T-helper 1 cell treated with Interleukin-12 subunit alpha and Interleukin-12 subunit beta and Interleukin-4 antibody, amounts not matched to agents 30 μg/mL and 1 μg/mL, for 36 hours (primary cell): Measurements from ENCODE around the gene ALDH16A1.
A peak's percentile ranks its signal among the peaks of the same experiment; 100 is the strongest.
"Not testable (repeated sequence)": the region's sequence is repeated elsewhere in the genome, so short reads cannot be mapped to it uniquely, and the experiment has no call there.

ENCODE experiments used
- H3K27ac Mint-ChIP-seq: one replicate; pipeline ENCODE4 v1.8.0; 2021; ENCODE audit warnings: mild to moderate bottlenecking, mixed read lengths
- H3K27me3 Mint-ChIP-seq: one replicate; pipeline ENCODE4 v1.8.0; 2021; ENCODE audit warnings: low read depth, mixed read lengths
- H3K36me3 Mint-ChIP-seq: one replicate; pipeline ENCODE4 v1.8.0; 2021; ENCODE audit warnings: low read depth, mixed read lengths
- H3K4me1 Mint-ChIP-seq: one replicate; pipeline ENCODE4 v1.8.0; 2021; ENCODE audit warnings: low read depth, mixed read lengths
- H3K4me3 Mint-ChIP-seq: one replicate; pipeline ENCODE4 v1.8.0; 2021; ENCODE audit warnings: mild to moderate bottlenecking, moderate library complexity, mixed read lengths
- H3K9me3 Mint-ChIP-seq: one replicate; pipeline ENCODE4 v1.8.0; 2021; ENCODE audit warnings: mixed read lengths

Gene ALDH16A1

DNA sequence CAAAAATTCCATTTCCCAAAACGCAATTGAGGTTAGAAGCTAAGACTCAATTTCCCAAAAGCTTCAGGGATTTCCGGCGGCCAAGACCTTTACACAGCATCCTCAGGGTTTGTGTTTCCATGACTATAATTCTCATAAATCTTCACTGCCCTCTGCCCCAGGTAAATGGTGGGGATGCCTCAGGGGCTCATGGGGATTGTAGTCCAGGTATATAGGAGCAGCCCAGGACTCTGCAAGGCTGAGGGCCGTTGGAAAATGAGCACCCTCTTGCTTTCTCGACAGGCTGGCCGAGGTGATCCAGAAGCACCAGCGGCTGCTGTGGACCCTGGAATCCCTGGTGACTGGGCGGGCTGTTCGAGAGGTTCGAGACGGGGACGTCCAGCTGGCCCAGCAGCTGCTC, 6.4 kb downstream of the ALDH16A1 start:
- Mint-ChIP-seq H3K9me3 (no peaks in the 10 kb centered on the region), H3K36me3 (peaks cover 9% of the 10 kb centered on the region), H3K4me1 (peaks cover 6% of the 10 kb centered on the region), H3K27me3 (no peaks in the 10 kb centered on the region), H3K4me3 (no peak overlapping the region), H3K27ac (no peak overlapping the region)

DNA sequence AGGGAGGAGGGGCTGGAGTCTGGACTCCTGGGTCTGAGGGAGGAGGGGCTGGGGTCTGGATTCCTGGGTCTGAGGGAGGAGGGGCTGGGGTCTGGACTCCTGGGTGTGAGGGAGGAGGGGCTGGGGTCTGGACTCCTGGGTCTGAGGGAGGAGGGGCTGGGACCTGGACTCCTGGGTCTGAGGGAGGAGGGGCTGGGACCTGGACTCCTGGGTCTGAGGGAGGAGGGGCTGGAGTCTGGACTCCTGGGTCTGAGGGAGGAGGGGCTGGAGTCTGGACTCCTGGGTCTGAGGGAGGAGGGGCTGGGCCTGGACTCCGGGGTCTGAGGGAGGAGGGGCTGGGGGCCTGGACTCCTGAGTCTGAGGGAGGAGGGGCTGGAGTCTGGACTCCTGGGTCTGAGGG, 8.1 kb downstream of the ALDH16A1 start:
- H3K36me3 Mint-ChIP-seq: not testable (repeated sequence)

DNA sequence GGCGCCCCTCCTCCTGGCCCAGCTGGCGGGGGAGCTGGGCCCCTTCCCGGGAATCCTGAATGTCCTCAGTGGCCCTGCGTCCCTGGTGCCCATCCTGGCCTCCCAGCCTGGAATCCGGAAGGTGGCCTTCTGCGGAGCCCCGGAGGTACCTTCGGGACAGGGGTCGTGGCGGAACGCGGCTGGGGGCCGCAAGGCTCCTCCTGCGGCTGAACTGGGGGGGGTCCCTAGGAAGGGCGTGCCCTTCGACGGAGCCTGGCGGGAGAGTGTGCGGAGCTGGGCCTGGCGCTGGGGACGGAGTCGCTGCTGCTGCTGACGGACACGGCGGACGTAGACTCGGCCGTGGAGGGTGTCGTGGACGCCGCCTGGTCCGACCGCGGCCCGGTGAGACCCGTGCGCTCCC, 8.6 kb downstream of the ALDH16A1 start:
- peaks cover 2% of the 10 kb centered on the region for H3K4me1 Mint-ChIP-seq
- no peaks in the 10 kb centered on the region for H3K9me3 Mint-ChIP-seq
- peaks cover 9% of the 10 kb centered on the region for H3K36me3 Mint-ChIP-seq
- no peaks in the 10 kb centered on the region for H3K27me3 Mint-ChIP-seq
- H3K27ac Mint-ChIP-seq: no peak overlapping the region
- H3K4me3 Mint-ChIP-seq: no peak overlapping the region

More for the DNA sequence above, 8.1 kb downstream of the ALDH16A1 start:
- H3K27ac Mint-ChIP-seq, H3K27me3 Mint-ChIP-seq, H3K4me1 Mint-ChIP-seq, H3K9me3 Mint-ChIP-seq, H3K4me3 Mint-ChIP-seq: not testable (repeated sequence)

DNA sequence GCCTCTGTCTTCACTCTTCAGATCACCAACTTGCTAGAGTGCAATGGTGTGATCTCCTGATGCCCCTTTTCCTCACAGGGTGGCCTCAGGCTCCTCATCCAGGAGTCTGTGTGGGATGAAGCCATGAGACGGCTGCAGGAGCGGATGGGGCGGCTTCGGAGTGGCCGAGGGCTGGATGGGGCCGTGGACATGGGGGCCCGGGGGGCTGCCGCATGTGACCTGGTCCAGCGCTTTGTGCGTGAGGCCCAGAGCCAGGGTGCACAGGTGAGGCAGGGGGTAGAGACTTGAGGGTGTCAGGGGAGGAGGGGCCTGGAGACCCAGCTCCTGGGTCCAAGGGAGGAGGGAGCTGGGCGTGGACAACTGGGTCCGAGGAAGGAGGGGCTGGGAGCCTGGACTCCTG, 9.5 kb downstream of the ALDH16A1 start:
- Mint-ChIP-seq H3K4me1 (no peaks in the 10 kb centered on the region), H3K36me3 (peaks cover 6% of the 10 kb centered on the region), H3K4me3 (no peak overlapping the region), H3K9me3 (no peaks in the 10 kb centered on the region), H3K27ac (no peak overlapping the region), H3K27me3 (no peaks in the 10 kb centered on the region)

DNA sequence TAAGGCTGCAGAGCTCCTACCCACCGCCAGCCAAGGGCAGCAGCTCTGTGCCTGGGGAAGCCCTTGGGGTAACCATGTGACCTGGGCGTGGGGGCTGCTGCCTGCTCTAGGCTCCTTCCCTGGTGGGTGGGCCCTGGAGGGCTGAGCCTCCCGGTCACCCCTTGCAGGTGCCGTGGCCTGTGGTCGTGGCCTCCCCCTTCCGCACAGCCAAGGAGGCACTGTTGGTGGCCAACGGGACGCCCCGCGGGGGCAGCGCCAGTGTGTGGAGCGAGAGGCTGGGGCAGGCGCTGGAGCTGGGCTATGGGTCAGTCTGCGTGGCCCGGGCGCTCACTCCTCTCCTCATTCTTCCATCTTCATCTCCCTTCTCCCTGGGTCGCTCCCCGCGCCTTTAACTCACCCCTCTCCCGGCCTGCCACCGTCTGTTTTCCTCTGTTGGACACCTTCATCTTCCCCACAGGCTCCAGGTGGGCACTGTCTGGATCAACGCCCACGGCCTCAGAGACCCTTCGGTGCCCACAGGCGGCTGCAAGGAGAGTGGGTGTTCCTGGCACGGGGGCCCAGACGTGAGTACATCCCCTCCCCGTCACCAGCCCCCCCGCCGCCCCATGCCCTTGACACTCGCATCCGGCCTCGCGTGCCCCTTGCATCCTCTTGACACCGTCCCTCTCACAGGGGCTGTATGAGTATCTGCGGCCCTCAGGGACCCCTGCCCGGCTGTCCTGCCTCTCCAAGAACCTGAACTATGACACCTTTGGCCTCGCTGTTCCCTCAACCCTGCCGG, 11.1 kb downstream of the ALDH16A1 start:
- H3K36me3 Mint-ChIP-seq: peaks cover 9% of the 10 kb centered on the region
- H3K4me1 Mint-ChIP-seq: peaks cover 5% of the 10 kb centered on the region
- H3K4me3 Mint-ChIP-seq: no peak overlapping the region
- no peaks in the 10 kb centered on the region for H3K27me3 Mint-ChIP-seq
- no peaks in the 10 kb centered on the region for H3K9me3 Mint-ChIP-seq
- peak overlapping the region; percentile 52 for H3K27ac Mint-ChIP-seq

DNA sequence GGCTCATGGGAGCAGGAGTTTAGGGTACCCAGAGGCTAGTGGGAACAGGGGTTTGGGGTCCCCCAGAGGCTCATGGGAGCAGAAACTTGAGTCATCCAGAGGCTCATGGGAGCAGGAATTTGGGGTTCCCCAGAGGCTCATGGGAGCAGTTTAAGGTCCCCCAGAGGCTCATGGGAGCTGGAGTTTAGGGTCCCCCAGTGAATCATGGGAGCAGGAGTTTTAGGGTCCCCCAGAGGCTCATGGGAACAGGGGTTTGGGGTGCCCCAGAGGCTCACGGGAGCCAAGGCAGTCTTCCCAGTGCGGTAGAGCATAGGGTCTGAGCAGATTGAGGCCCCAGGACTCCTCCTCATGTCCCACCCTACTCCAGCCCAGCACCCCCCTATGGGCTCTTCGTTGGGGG, 12.3 kb downstream of the ALDH16A1 start:
- peak overlapping the region; percentile 31 for H3K27ac Mint-ChIP-seq
- no peaks in the 10 kb centered on the region for H3K9me3 Mint-ChIP-seq
- no peaks in the 10 kb centered on the region for H3K27me3 Mint-ChIP-seq
- H3K4me3 Mint-ChIP-seq: no peak overlapping the region
- peaks cover 7% of the 10 kb centered on the region for H3K36me3 Mint-ChIP-seq
- H3K4me1 Mint-ChIP-seq: peaks cover 15% of the 10 kb centered on the region

DNA sequence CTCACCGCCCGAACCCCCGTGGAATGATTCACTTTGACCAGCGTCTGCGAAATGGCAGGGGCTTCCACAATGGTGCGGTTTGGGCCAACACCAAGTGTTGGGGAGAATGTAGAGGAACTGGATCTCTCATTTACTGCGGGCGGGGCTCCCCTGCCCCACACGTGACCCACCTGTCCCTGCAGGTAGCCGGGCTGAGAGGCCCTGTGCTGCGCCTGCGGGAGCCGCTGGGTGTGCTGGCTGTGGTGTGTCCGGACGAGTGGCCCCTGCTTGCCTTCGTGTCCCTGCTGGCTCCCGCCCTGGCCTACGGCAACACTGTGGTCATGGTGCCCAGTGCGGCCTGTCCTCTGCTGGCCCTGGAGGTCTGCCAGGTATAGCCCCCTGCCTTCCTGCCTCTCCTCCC, 15.2 kb downstream of the ALDH16A1 start:
- no peaks in the 10 kb centered on the region for H3K9me3 Mint-ChIP-seq
- H3K4me1 Mint-ChIP-seq: peaks cover 30% of the 10 kb centered on the region
- peak overlapping the region; percentile 100 for H3K27ac Mint-ChIP-seq
- H3K27me3 Mint-ChIP-seq: no peaks in the 10 kb centered on the region
- peaks cover 5% of the 10 kb centered on the region for H3K36me3 Mint-ChIP-seq
- peak overlapping the region; percentile 15 for H3K4me3 Mint-ChIP-seq

DNA sequence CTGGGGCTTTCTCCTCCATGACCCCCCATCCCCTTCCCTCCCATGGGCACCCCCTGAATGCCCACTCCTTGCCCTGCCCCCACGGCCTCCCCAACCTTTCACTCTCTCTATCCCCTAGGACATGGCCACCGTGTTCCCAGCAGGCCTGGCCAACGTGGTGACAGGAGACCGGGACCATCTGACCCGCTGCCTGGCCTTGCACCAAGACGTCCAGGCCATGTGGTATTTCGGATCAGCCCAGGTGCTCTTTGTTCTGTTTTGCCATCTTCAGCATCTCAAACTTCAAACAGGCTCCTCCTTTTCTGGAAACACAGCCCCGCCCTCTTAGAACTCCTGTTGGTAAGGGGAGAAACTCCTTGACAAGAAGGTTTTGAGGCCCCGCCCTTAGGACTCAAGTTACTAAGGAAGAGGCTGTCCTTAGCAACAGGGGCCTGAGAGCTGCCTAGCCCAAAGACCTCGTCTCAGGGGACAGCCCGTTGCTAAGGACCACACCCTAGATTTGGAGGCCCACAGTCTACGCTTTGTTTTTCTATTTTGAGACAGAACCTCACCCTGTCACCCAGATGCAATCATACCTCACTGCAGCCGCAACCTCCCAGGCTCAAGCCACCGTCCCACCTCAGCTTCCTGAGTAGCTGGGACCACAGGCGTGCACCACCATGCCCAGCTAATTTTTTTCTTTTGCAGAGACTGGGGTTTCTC, 15.9 kb downstream of the ALDH16A1 start:
- Mint-ChIP-seq H3K9me3 (no peaks in the 10 kb centered on the region), H3K27me3 (no peaks in the 10 kb centered on the region), H3K4me3 (peak overlapping the region; percentile 86), H3K27ac (peak overlapping the region; percentile 100), H3K4me1 (peaks cover 36% of the 10 kb centered on the region), H3K36me3 (peaks cover 5% of the 10 kb centered on the region)

DNA sequence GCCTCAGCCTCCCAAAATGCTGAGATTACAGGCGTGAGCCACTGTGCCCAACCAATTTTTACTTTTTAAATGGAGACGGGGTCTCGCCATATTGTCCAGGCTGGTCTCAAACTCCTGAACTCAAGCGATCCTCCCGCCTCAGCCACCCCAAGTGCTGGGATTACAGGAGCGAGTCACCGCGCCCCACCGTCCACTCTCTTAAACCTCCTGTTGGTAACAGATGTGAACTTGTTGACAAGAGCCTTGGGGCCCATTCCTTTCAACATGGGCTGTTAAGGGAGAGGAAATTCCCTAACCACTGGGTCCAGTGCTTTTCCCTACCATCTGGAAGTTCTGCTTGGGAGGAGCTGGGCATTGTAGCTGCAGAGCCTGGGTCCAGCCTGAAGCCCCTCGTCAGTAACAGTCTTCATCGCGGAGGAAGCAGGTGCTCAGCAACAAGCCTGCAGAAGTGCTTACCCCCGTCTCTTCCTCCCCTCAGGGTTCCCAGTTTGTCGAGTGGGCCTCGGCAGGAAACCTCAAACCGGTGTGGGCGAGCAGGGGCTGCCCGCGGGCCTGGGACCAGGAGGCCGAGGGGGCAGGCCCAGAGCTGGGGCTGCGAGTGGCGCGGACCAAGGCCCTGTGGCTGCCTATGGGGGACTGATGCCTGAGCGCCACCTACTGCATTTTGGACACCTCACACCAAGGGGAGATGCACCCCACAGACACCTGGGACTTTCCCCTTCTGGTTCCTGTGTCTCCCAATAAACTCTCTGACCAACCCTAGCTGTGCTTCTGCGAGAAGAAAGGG, 17.0 kb downstream of the ALDH16A1 start:
- Mint-ChIP-seq H3K4me3 (peak overlapping the region; percentile 48), H3K4me1 (peaks cover 37% of the 10 kb centered on the region), H3K36me3 (peaks cover 3% of the 10 kb centered on the region), H3K9me3 (no peaks in the 10 kb centered on the region), H3K27me3 (no peaks in the 10 kb centered on the region), H3K27ac (peak overlapping the region; percentile 100)

DNA sequence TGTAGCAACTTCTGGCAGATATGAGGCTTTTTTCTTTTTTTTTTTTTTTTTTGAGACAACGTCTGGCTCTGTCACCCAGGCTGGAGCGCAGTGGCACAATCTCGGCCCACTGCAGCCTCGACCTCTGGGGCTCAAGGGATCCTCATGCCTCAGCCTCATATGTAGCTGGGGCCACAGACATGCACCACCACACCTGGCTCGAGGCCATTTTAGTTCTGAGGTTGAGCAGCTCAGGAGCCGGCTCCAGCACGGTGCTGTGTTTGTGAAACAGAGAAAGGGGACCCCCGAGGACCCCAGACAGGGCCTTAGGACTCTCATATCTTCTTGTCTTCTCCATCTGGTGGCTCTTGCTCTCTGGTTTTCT, 17.6 kb downstream of the ALDH16A1 start:
- H3K4me1 Mint-ChIP-seq: peaks cover 38% of the 10 kb centered on the region

DNA sequence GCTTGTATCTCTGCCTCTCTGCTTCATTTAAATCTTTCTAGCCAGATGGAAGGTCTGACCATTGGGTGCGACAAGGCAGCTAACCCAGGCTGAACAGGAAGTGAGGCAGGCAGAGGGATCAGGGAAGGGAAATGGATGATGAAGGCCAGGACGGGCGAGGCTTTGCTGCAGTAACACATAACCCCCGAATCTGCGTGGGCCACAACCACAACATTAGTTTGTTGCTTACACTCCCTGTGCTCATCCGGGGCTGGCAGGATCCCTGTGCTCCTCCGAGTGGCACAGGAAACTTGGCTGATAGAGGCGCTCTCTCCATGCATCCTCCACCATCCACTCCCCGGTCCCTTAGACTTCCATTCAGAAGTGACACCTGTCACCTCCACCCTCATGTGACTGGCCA, 19.9 kb downstream of the ALDH16A1 start:
- H3K27ac Mint-ChIP-seq: peak overlapping the region; percentile 95
- no peaks in the 10 kb centered on the region for H3K27me3 Mint-ChIP-seq
- peaks cover 45% of the 10 kb centered on the region for H3K4me1 Mint-ChIP-seq
- no peaks in the 10 kb centered on the region for H3K9me3 Mint-ChIP-seq
- H3K36me3 Mint-ChIP-seq: peaks cover 18% of the 10 kb centered on the region
- peak overlapping the region; percentile 99 for H3K4me3 Mint-ChIP-seq

More for the DNA sequence above, 17.6 kb downstream of the ALDH16A1 start:
- Mint-ChIP-seq H3K9me3 (no peaks in the 10 kb centered on the region), H3K36me3 (peaks cover 7% of the 10 kb centered on the region), H3K4me3 (peak overlapping the region; percentile 48), H3K27me3 (no peaks in the 10 kb centered on the region), H3K27ac (peak overlapping the region; percentile 100)

DNA sequence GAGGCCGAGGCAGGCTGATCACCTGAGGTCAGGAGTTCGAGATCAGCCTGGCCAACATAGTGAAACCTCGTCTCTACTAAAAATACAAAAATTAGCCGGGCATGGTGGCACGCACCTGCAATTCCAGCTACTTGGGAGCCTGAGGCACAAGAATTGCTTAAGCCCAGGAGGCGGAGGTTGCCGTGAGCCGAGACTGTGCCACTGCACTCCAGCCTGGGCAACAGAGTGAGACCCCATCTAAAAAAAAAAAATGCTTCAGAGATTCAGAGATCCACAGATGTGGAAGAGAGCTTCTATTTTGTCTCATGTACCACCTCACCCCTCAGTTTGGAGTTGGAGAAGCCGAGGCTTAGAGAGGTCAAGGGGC, 20.5 kb downstream of the ALDH16A1 start:
- Mint-ChIP-seq H3K4me3 (peak overlapping the region; percentile 99), H3K27ac (peak overlapping the region; percentile 95), H3K4me1 (peaks cover 45% of the 10 kb centered on the region), H3K36me3 (peaks cover 18% of the 10 kb centered on the region)
- H3K27me3 Mint-ChIP-seq, H3K9me3 Mint-ChIP-seq: not testable (repeated sequence)

DNA sequence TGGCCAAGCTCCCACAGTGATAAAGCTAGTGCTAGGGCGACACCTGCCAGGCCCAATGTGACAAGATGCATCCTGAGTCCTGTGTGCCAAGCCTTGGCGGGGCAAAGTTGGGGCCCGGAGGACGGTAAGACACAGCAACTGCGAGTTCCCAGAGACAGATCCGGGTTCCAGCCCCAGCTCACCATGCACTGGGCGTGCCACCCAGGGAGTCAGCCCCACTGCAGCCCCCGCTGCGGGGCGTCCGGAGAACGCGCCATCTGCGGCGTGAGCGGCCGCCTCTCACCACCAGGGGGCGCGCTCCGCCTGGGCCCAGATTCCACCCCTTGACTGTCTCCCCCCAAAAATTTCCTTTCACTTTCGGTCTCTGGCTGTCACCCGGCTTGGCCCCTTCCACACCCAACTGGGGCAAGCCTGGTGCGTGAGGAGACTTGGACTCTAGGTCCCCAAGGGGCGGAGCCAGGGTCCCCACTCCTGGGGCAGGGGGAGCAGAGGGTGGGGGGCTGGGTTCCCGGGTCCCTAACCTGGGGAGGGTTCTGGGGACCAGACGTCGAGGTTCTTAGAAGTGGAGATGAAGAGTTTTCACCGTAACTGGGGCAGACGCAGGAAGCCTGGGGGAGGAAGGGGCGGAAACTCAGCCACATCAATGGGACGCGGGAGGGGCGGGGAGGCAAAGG, 21.0 kb downstream of the ALDH16A1 start, which contains the start of gene FLT3LG:
TSS of gene FLT3LG (plus strand) at position 348 of the 674 bp plus-strand sequence. CDS start 425 bp downstream, outside the sequence.
- H3K27ac Mint-ChIP-seq: peak within 1 kb of the TSS; percentile 95
- H3K4me1 Mint-ChIP-seq: peaks cover 43% of the 10 kb centered on the region
- no peaks in the 10 kb centered on the region for H3K27me3 Mint-ChIP-seq
- H3K36me3 Mint-ChIP-seq: peaks cover 15% of the 10 kb centered on the region
- H3K4me3 Mint-ChIP-seq: peak within 1 kb of the TSS; percentile 99
- H3K9me3 Mint-ChIP-seq: no peaks in the 10 kb centered on the region

DNA sequence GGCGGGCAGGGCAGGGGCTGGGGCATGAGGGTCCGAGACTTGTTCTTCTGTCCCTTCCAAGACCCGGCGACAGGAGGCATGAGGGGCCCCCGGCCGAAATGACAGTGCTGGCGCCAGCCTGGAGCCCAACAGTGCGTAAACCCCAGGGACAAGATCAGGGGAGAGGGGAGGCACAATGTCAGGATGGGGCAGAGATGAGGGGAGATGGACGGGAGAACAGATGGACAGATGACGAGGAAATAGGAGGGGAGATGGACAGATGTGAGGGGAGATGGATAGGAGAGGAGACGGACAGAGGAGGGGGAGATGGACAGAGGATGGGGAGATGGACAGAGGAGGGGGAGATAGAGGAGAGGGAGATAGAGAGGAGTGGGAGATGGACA, 21.5 kb downstream of the ALDH16A1 start:
- Mint-ChIP-seq H3K9me3 (no peaks in the 10 kb centered on the region), H3K4me1 (peaks cover 40% of the 10 kb centered on the region), H3K27ac (peak overlapping the region; percentile 95), H3K36me3 (peaks cover 15% of the 10 kb centered on the region), H3K4me3 (peak overlapping the region; percentile 99), H3K27me3 (no peaks in the 10 kb centered on the region)
